ENCODE data around the gene CYB5A. TPM values are rescaled to one million over a fixed set of nuclear protein-coding genes. Genes with fewer than 3 reads are reported as not detected.

Gene CYB5A
- total RNA-seq, 1 donor from 2014 or later, result 30.1 TPM

DNA sequence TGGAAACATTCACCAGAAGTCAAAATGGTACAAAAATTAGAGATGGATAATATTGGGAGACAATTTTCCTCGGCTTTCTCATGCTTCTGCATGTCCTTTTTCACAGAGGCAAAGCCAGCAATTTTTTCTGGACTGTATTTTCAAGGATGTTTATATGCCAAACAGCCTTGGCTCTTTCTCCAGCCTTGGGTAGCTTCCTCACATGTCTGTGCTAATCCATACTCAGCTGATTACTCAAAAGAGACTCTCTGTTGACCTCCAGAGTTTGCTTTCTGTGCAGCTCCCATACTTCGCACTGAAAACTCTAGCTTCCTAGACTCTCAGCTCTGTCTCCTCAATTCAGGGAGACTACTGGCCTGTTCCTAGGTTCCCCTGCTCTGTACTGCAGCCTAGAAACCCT, 34.5 kb upstream of the CYB5A start:
- TF ChIP-seq, protein P1, sequence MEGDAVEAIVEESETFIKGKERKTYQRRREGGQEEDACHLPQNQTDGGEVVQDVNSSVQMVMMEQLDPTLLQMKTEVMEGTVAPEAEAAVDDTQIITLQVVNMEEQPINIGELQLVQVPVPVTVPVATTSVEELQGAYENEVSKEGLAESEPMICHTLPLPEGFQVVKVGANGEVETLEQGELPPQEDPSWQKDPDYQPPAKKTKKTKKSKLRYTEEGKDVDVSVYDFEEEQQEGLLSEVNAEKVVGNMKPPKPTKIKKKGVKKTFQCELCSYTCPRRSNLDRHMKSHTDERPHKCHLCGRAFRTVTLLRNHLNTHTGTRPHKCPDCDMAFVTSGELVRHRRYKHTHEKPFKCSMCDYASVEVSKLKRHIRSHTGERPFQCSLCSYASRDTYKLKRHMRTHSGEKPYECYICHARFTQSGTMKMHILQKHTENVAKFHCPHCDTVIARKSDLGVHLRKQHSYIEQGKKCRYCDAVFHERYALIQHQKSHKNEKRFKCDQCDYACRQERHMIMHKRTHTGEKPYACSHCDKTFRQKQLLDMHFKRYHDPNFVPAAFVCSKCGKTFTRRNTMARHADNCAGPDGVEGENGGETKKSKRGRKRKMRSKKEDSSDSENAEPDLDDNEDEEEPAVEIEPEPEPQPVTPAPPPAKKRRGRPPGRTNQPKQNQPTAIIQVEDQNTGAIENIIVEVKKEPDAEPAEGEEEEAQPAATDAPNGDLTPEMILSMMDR (IDR thresholded peaks at IDR 0.05), result no peak
- Mint-ChIP-seq H3K4me1 (ENCODE audit: low read depth) (no peaks in the 10 kb centered on the region), H3K27ac (ENCODE audit: unreplicated experiment) (no peak overlapping the region), H3K4me3 (ENCODE audit: unreplicated experiment) (no peak overlapping the region), H3K9me3 (ENCODE audit: low read depth) (no peaks in the 10 kb centered on the region), H3K36me3 (ENCODE audit: low read depth) (no peaks in the 10 kb centered on the region), H3K27me3 (ENCODE audit: low read depth) (no peaks in the 10 kb centered on the region)
- DNase-seq (ENCODE audit: low spot score), result no peak

DNA sequence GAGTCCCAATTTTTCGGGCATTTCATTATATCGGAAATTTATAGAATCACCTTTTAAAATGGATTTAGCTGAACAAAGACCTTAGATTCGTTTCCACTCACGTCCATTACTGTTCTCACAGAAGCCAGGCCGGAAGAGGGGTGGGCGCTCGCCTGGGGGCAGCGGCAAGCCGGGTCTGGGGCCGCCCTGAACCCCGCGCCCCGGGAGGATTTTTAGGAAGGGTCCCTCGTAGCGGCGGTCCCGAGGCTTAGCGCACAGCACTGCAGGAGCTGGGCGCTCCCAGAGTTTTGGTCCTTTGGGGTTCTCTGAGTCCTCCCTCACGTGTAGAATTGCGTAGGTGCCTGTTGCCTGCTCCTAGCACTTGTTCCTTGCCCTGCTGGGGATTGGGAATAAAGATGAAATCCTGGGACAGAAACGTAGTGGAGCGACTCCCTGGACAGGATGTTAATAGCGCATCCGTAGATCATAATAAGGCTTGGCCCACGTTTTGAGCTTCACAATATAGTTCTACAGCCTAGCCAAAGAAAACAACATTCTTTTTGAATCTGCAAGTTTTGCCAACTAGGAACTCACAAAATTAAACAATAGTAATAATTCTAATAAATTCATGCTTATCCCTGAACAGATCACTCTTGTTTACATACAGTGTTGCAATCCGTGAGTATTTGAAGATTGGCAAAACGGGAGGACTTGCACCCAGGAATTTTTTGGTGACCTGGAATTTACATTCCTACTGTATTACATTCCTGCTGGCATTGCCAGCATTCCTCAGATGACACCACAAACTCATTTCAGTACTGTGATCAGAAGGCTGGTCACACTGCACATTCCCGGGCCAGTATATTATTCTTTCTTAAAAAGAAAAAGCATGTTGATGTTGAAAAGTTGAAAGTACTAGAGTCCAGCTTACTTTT, 24.8 kb upstream of the CYB5A start:
- Mint-ChIP-seq H3K9me3 (ENCODE audit: low read depth) (no peaks in the 10 kb centered on the region), H3K27me3 (ENCODE audit: low read depth) (no peaks in the 10 kb centered on the region), H3K4me1 (ENCODE audit: low read depth) (peaks cover 8% of the 10 kb centered on the region), H3K36me3 (ENCODE audit: low read depth) (no peaks in the 10 kb centered on the region), H3K27ac (ENCODE audit: unreplicated experiment) (no peak overlapping the region), H3K4me3 (ENCODE audit: unreplicated experiment) (no peak overlapping the region)
- peak; percentile 71 for DNase-seq (ENCODE audit: low spot score)
- TF ChIP-seq, protein P1 (IDR thresholded peaks at IDR 0.05), result no peak

DNA sequence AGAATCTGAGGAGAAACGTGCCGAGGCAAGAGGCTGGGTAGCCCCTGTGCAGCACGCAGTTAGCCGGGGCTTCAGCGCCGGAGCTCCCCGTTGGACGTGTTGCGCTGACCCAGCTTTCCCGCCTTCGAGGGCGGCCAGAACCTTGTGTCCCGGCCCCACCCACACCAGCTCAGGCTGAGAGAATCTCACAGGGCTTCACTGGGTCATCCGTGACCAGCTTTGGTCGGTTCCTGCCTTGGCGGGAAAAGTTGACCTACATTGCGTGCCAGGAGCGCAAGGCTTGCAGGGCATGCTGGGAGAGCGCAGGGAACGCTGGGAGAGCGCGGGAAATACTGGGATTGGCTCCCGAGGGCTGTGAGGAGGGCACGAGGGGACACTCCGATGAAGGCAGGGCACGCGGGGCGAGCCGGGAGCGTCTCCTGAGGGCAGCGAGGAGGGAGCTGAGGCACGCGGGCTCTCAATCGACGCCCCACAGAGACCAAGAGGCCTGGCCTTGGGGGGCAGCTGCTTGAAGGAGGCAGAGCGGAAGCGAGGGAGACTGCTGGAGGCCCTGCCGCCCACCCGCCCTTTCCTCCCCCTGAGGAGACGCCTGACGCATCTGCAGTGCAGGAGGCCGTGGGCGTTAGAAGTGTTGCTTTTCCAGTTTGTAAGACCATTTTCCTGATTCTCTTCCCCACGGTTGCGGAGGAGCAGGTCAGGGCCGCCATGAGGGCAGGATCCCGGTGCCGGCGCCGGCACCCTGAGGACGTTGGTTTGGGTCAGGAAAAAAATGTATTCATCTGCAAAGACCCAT, 23.9 kb upstream of the CYB5A start, which contains the start of gene C18orf63:
C18orf63 (plus strand) TSS at position 376 of the 793 bp plus-strand sequence. CDS start 2,027 bp downstream, outside the sequence.
- no peak within 1 kb of the TSS for H3K4me3 Mint-ChIP-seq (ENCODE audit: unreplicated experiment)
- no peak within 1 kb of the TSS for H3K27ac Mint-ChIP-seq (ENCODE audit: unreplicated experiment)
- TF ChIP-seq, protein P1 (IDR thresholded peaks at IDR 0.05), result no peak
- H3K4me1 Mint-ChIP-seq (ENCODE audit: low read depth), result peaks cover 8% of the 10 kb centered on the region
- H3K36me3 Mint-ChIP-seq (ENCODE audit: low read depth), result no peaks in the 10 kb centered on the region
- peak; percentile 83 for DNase-seq (ENCODE audit: low spot score)
- no peaks in the 10 kb centered on the region for H3K27me3 Mint-ChIP-seq (ENCODE audit: low read depth)
- H3K9me3 Mint-ChIP-seq (ENCODE audit: low read depth), result no peaks in the 10 kb centered on the region

DNA sequence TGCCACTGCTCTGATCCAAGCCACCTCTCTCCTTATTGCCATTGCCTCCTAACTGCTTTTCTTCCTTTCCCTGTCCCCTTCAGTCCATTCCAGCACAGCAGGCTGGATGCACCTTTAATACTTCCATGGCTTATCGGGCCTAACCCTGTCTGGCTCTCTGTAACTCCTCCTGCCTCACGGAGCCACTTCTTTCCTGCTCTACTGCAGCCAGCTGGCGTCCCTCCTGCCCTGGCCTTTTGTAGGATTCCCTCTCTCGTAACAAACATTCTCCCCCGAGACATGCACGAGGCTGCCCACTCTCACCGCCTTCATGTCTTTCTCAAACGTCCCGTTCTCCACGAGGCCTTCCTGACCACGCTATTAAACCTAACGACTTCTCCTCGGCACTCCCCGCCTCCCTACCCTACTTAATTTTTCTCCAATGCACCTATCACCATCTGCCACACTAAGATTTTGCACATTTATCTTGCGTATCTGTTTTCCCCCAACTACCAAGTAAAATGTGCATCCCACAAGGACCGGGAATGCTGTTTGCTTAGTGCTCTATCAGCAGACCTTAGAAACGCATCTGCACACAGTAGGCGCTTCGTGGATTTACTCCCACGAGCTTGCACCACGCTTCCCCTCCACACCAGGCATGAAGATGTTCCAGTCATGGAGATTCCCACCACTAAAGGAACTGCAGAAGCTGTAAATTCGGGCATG, 23.1 kb upstream of the CYB5A start:
- Mint-ChIP-seq H3K27ac (ENCODE audit: unreplicated experiment) (no peak overlapping the region), H3K27me3 (ENCODE audit: low read depth) (peaks cover 5% of the 10 kb centered on the region), H3K4me3 (ENCODE audit: unreplicated experiment) (no peak overlapping the region), H3K36me3 (ENCODE audit: low read depth) (no peaks in the 10 kb centered on the region), H3K9me3 (ENCODE audit: low read depth) (no peaks in the 10 kb centered on the region), H3K4me1 (ENCODE audit: low read depth) (peaks cover 8% of the 10 kb centered on the region)
- TF ChIP-seq, protein P1 (IDR thresholded peaks at IDR 0.05), result no peak
- DNase-seq (ENCODE audit: low spot score), result no peak

DNA sequence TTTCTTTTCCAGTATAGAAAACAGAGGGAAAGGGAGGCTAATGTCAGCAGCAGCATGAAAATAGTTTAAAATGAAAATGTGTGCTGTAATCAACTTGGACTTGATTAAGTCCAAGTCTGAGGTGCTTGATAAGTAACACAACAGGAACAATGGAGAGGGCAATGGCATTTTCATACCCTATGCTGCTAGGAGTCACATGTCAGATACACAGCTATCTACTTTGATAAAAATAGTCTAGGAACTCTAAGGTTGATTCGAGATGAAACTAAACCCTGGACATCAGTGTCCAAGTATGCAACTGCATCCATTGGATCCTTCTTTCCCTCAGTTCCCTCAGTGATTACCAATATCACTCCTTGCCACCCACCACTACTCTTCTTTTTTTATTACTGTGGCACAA, 19.2 kb upstream of the CYB5A start:
- no peaks in the 10 kb centered on the region for H3K36me3 Mint-ChIP-seq (ENCODE audit: low read depth)
- no peaks in the 10 kb centered on the region for H3K9me3 Mint-ChIP-seq (ENCODE audit: low read depth)
- no peak overlapping the region for H3K27ac Mint-ChIP-seq (ENCODE audit: unreplicated experiment)
- no peak for DNase-seq (ENCODE audit: low spot score)
- TF ChIP-seq, protein P1 (IDR thresholded peaks at IDR 0.05), result no peak
- H3K4me1 Mint-ChIP-seq (ENCODE audit: low read depth), result no peaks in the 10 kb centered on the region
- peaks cover 9% of the 10 kb centered on the region for H3K27me3 Mint-ChIP-seq (ENCODE audit: low read depth)
- H3K4me3 Mint-ChIP-seq (ENCODE audit: unreplicated experiment), result no peak overlapping the region

Data from chondrocyte (in vitro differentiated cells).